Thoracic aorta (tissue), 2 donors: ENCODE data around the gene CORO1C. TPM values are rescaled to one million over a fixed set of nuclear protein-coding genes. Genes with fewer than 3 reads are reported as not detected.

Source experiments
- ATAC-seq: fragments of 150-250 bp; one replicate; pipeline ENCODE4 v1.8.0; 2017; ENCODE audit warnings: low read depth; ENCODE audit not compliant: insufficient number of reproducible peaks, low FRiP score
- DNase-seq: peaks from one replicate; pipeline ENCODE4 v3.0.0-alpha.2; 2020; ENCODE audit warnings: low spot score
- H3K27ac ChIP-seq, 2 donors: fragments of 200-600 bp; sonication (generic); 1 replicate in 1 of 2; 2 replicates in 1 of 2; pipeline ENCODE4 v1.5.1; 2016; ENCODE audit warnings: mild to moderate bottlenecking in 2 of 2, moderate library complexity in 2 of 2
- H3K27me3 ChIP-seq: fragments of 200-600 bp; sonication (generic); replicated peaks from 2 replicates; pipeline ENCODE4 v1.6.0; 2016; ENCODE audit warnings: mild to moderate bottlenecking; ENCODE audit not compliant: insufficient read depth
- H3K36me3 ChIP-seq: fragments of 200-600 bp; sonication (generic); one replicate; pipeline ENCODE4 v1.5.1; 2016
- H3K4me1 ChIP-seq, 2 donors: fragments of 200-600 bp; sonication (generic); 1 replicate in 1 of 2; 2 replicates in 1 of 2; pipeline versions ENCODE4 v1.5.1 to v1.6.0; 2016; ENCODE audit warnings: low read depth in 2 of 2, mild to moderate bottlenecking in 1 of 2; ENCODE audit not compliant: control insufficient read depth in 1 of 2
- H3K4me3 ChIP-seq: fragments of 200-600 bp; sonication (generic); 2 replicates; pipeline ENCODE4 v1.5.1; 2016; ENCODE audit warnings: mild to moderate bottlenecking
- H3K9me3 ChIP-seq: fragments of 200-600 bp; sonication (generic); 2 replicates; pipeline ENCODE4 v1.5.1; 2016
- total RNA-seq, 2 donors: library from RNA; depleted of rRNA; stranded (reverse); fragments of >200 nt; gene quantifications; one replicate each; pipeline versions ENCODE4 v1.1.0 to v1.2.3, GENCODE V29; 2016
- TF ChIP-seq, protein P1 (sequence below): fragments of 200-600 bp; sonication (generic); IDR thresholded peaks from one replicate; pipeline ENCODE4 v1.5.1; 2019; ENCODE audit warnings: antibody characterized with exemption

The CORO1C gene
- total RNA-seq, 2 donors from 2014 or later: 157 to 208 TPM

DNA sequence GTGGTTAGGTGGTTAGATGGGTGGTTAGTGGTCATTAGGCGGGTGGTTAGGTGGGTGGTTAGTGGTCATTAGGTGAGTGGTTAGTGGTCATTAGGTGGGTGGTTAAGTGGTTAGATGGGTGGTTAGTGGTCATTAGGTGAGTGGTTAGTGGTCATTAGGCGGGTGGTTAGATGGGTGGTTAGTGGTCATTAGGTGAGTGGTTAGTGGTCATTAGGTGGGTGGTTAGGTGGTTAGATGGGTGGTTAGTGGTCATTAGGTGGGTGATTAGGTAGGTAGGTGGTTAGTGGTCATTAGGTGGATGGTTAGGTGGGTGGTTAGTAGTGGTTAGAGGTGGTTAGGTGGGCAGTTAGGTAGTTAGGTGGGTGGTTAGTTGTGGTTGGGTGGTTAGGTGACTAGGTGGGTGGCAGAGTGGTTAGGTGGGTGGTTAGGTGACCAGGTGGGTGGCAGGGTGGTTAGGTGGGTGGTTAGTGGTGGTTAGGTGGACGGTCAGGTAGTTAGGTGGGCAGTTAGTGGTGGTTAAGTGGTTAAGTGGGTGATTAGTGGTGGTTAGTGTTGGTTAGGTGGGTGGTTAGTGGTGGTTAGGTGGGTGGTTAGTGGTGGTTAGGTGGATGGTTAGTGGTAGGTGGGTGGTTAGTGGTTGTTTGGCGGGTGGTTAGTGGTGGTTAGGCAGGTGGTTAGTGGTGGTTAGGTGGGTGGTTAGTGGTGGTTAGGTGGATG is 125.5 kb downstream of the CORO1C start:
- DNase-seq: no peak
- Histone ChIP-seq H3K36me3 (no peaks in the 10 kb centered on the region), H3K4me1 (peaks cover 0 to 11% of the 10 kb centered on the region in 2 donors), H3K4me3 (no peak overlapping the region), H3K27me3 (no peaks in the 10 kb centered on the region), H3K9me3 (no peaks in the 10 kb centered on the region), H3K27ac (no peak overlapping the region)
- TF ChIP-seq, protein P1, sequence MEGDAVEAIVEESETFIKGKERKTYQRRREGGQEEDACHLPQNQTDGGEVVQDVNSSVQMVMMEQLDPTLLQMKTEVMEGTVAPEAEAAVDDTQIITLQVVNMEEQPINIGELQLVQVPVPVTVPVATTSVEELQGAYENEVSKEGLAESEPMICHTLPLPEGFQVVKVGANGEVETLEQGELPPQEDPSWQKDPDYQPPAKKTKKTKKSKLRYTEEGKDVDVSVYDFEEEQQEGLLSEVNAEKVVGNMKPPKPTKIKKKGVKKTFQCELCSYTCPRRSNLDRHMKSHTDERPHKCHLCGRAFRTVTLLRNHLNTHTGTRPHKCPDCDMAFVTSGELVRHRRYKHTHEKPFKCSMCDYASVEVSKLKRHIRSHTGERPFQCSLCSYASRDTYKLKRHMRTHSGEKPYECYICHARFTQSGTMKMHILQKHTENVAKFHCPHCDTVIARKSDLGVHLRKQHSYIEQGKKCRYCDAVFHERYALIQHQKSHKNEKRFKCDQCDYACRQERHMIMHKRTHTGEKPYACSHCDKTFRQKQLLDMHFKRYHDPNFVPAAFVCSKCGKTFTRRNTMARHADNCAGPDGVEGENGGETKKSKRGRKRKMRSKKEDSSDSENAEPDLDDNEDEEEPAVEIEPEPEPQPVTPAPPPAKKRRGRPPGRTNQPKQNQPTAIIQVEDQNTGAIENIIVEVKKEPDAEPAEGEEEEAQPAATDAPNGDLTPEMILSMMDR: no peak
- ATAC-seq: no peak

DNA sequence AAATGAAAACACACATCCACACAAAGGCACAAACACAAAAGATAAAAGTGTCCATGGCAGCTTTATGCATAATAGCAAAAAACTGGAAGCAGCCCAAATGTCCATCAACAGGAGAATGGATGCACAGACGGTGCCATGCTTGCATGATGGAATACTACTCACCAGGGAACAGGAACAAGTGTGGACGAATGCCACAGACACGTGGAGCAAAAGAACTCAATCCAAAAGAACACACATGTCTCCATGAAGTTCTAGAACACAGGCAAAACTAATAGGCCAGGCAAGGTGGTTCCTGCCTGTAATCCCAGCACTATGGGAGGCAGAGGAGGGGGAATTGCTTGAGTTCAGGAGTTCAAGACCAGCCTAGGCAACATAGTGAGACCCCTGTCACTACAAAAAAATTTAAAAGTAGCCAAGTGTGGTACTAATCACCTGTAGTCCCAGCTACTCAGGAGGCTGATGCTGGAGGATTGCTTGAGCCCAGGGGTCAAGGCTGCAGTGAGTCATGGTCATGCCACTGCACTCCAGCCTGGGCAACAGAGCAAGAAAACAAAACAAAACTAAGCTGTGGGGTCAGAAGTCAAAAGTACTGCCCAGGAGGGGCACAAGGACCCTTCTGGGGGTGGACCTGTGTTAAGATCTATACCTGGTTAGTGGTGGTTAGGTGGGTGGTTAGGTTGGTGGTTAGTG is 126.2 kb downstream of the CORO1C start:
- H3K27me3 ChIP-seq: no peaks in the 10 kb centered on the region
- TF ChIP-seq, protein P1: no peak
- H3K36me3 ChIP-seq: no peaks in the 10 kb centered on the region
- H3K9me3 ChIP-seq: no peaks in the 10 kb centered on the region
- DNase-seq (no peak), ATAC-seq (no peak)
- no peak overlapping the region for H3K4me3 ChIP-seq
- H3K27ac ChIP-seq: no peak overlapping the region
- peaks cover 0 to 10% of the 10 kb centered on the region in 2 donors for H3K4me1 ChIP-seq

DNA sequence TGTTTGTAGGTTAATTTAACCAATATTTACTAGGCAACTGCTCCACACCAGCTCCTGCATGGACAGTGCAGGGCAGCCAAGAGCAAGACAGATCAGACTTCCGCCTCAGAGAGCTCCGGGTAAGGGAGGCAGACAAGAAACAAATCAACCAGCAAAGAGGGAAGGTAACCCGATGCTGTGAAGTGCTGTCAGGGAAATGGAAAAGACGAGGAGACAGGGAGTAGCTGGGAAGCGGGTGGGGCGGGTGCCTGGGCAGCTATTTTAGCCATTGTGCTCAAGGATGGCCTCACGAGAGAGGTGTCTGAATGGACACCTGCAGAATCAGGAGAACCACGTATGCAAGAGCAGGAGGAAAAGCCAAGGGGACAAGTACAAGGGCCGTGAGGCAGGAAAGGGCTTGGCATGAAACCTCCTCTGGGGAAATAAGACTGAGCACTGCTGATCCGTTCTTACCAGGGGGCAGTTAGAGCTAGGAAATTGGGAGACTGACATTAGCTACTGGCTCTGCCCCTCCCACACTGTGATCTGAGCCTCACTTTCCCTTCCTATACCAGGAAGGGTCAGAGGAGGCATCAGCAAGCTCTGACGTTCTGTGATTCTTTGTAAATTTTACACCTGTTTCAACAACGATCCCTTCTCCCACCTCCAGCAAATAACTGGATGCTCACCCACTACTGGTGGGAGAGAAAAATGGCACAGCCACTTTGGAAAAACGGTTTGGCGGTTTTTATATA is 126.9 kb downstream of the CORO1C start:
- DNase-seq: no peak
- H3K9me3 ChIP-seq: no peaks in the 10 kb centered on the region
- ATAC-seq: no peak
- H3K36me3 ChIP-seq: no peaks in the 10 kb centered on the region
- TF ChIP-seq, protein P1: no peak
- no peaks in the 10 kb centered on the region for H3K27me3 ChIP-seq
- no peak overlapping the region for H3K4me3 ChIP-seq
- H3K27ac ChIP-seq: no peak overlapping the region
- H3K4me1 ChIP-seq: peaks cover 0 to 3% of the 10 kb centered on the region in 2 donors

DNA sequence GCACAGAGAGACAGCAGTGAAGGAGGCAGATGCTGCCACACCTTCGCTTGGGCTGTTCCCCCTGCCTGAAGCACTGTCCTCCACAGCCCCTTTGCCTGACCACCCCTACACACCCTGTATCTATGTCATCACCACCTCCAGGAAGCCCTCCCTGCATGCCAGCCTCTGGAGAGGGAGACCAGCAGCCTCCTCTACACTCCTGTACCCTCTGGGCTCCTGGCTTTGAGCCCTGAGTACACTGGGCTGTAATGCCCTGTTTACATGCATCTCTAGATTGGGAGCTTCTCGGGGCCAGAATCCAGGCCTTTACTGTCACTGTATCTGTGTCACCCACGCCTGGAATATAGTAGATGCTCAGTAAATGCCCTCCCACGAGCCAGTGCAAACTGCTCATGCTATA is 127.6 kb downstream of the CORO1C start:
- Histone ChIP-seq H3K27me3 (no peaks in the 10 kb centered on the region), H3K4me1 (no peaks in the 10 kb centered on the region), H3K27ac (no peak overlapping the region), H3K9me3 (no peaks in the 10 kb centered on the region), H3K36me3 (no peaks in the 10 kb centered on the region), H3K4me3 (no peak overlapping the region)
- TF ChIP-seq, protein P1: no peak
- no peak for ATAC-seq
- no peak for DNase-seq
